Measurements from ENCODE around the gene GGTA1.

DNA sequence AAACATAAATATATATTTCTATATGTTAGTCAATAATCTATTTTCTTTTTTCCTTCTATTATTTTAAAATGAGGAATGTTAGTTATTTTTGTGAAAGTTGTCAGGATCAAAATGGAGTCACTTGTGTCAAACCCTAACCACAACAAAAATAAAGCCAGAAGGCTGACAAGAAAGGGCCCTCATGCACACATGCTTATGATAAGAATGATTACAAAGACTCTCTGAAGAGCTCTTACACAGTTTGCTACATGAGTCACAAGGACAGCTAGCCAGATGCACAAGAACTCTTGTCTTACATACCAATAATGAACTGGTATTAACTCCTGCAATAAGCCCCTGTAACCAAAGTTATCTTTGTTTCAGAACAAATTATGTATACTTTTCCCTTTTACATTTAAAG is 64.7 kb downstream of the GGTA1 start:
- TF ChIP-seq, protein P1, sequence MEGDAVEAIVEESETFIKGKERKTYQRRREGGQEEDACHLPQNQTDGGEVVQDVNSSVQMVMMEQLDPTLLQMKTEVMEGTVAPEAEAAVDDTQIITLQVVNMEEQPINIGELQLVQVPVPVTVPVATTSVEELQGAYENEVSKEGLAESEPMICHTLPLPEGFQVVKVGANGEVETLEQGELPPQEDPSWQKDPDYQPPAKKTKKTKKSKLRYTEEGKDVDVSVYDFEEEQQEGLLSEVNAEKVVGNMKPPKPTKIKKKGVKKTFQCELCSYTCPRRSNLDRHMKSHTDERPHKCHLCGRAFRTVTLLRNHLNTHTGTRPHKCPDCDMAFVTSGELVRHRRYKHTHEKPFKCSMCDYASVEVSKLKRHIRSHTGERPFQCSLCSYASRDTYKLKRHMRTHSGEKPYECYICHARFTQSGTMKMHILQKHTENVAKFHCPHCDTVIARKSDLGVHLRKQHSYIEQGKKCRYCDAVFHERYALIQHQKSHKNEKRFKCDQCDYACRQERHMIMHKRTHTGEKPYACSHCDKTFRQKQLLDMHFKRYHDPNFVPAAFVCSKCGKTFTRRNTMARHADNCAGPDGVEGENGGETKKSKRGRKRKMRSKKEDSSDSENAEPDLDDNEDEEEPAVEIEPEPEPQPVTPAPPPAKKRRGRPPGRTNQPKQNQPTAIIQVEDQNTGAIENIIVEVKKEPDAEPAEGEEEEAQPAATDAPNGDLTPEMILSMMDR (IDR thresholded peaks at IDR 0.05): no peak
- TF ChIP-seq POLR2A (IDR thresholded peaks at IDR 0.05): no peak

Measured in transverse colon (tissue), 3 donors.